Activated CD4-positive, alpha-beta T cell treated with anti-CD3 and anti-CD28 coated beads, Interleukin-2, amount 10 ng/mL, durations not matched to agents 7 days and 5 days (primary cell): ENCODE results near the gene GNL1. TPM values are rescaled to one million over a fixed set of nuclear protein-coding genes. Genes with fewer than 3 reads are reported as not detected.
A peak's percentile ranks its signal among the peaks of the same experiment; 100 is the strongest.
"Not testable (repeated sequence)": the region's sequence is repeated elsewhere in the genome, so short reads cannot be mapped to it uniquely, and the experiment has no call there.

Experiments
- CTCF ChIA-PET: fragments of 350-600 bp; sonication (Branson Sonifier 250); formaldehyde crosslinking; loops from one replicate; lab custom pipeline; 2021; ENCODE audit warnings: antibody characterized with exemption; lab: Charles Lee
- POLR2A ChIA-PET: fragments of 350-600 bp; sonication (Branson Sonifier 250); formaldehyde crosslinking; loops from one replicate; lab custom pipeline; 2021; ENCODE audit warnings: antibody characterized with exemption; lab: Charles Lee
- DNase-seq: peaks from one replicate; pipeline ENCODE4 v3.0.0-alpha.2; 2020
- H3K27ac Mint-ChIP-seq: one replicate; pipeline ENCODE4 v1.8.0; 2021; ENCODE audit warnings: mild to moderate bottlenecking, moderate library complexity, mixed read lengths
- H3K27me3 Mint-ChIP-seq: one replicate; pipeline ENCODE4 v1.8.0; 2021; ENCODE audit warnings: mixed read lengths
- H3K36me3 Mint-ChIP-seq: one replicate; pipeline ENCODE4 v1.8.0; 2021; ENCODE audit warnings: low read depth, mixed read lengths
- H3K4me1 Mint-ChIP-seq: one replicate; pipeline ENCODE4 v1.8.0; 2021; ENCODE audit warnings: mixed read lengths
- H3K4me3 Mint-ChIP-seq: one replicate; pipeline ENCODE4 v1.8.0; 2021; ENCODE audit warnings: mild to moderate bottlenecking, moderate library complexity, mixed read lengths
- H3K9me3 Mint-ChIP-seq: one replicate; pipeline ENCODE4 v1.8.0; 2021; ENCODE audit warnings: mixed read lengths
- total RNA-seq, 2 experiments: library from RNA; stranded (reverse); gene quantifications; one replicate each; pipeline ENCODE4 v1.2.3, GENCODE V29; 2021

Gene GNL1
- total RNA-seq, 2 experiments from 2014 or later, result 51.5 to 59.9 TPM

DNA sequence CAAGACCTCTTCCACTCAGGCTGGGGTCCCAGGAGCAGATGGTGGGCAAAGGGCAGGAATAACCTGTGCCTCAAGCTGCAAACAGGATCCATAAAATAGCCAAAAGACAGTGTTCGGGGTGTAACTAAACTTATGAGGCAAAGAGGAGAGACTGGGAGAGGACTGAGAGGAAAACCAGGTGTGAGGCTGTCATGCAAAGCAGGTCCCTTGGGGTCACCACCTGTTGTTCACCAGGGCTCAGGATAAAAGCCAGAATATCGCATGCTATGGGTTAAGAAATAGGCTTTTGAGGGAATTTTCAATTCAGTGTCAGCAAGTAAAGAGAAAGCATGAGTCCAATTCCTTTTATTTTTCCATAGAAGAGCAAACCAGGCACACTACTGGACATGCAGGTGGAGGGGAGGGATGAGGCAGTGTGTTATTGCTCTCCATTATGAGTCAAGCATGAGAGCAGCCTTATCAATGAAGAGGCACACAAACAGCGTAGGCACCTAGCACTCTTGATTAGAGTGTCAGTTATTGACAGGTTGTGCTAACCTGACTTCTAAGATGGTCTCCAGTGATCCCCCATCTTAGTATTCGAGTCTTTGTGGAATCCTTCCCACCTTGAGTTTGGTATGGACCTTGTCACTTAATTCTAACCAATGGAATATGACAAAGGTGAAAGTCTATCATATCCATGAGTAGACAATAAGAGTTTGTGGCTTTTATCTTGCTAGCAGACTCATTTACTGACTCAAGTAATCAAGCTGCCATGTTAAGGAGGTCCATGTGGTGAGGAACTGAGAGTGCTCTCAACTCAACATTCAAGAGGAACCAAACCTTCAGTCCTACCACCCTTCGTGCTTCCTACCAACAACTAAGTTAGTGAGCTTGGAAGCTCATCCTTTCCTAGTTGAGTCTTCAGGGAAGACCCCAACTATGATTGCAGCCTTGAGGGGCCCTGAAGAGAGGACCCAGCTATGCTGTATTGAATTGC is 48.2 kb downstream of the GNL1 start:
- peak overlapping the region; percentile 71 for H3K4me3 Mint-ChIP-seq
- peaks cover 51% of the 10 kb centered on the region for H3K4me1 Mint-ChIP-seq
- DNase-seq, result no peak
- CTCF ChIA-PET, result interaction anchor here (0.6 to 1.8 kb wide), 6 partner anchors 7 to 304 kb away, joined by 4 to 10 read pairs (median 5); no protein-coding TSS in a partner anchor
- H3K9me3 Mint-ChIP-seq, result peaks cover 4% of the 10 kb centered on the region
- peak overlapping the region; percentile 90 for H3K27ac Mint-ChIP-seq
- POLR2A ChIA-PET, result interaction anchor here (0.6 kb wide), 1 partner anchor 105 kb away, joined by 3 read pairs; no protein-coding TSS in a partner anchor
- peaks cover 5% of the 10 kb centered on the region for H3K36me3 Mint-ChIP-seq
- H3K27me3 Mint-ChIP-seq, result no peaks in the 10 kb centered on the region

DNA sequence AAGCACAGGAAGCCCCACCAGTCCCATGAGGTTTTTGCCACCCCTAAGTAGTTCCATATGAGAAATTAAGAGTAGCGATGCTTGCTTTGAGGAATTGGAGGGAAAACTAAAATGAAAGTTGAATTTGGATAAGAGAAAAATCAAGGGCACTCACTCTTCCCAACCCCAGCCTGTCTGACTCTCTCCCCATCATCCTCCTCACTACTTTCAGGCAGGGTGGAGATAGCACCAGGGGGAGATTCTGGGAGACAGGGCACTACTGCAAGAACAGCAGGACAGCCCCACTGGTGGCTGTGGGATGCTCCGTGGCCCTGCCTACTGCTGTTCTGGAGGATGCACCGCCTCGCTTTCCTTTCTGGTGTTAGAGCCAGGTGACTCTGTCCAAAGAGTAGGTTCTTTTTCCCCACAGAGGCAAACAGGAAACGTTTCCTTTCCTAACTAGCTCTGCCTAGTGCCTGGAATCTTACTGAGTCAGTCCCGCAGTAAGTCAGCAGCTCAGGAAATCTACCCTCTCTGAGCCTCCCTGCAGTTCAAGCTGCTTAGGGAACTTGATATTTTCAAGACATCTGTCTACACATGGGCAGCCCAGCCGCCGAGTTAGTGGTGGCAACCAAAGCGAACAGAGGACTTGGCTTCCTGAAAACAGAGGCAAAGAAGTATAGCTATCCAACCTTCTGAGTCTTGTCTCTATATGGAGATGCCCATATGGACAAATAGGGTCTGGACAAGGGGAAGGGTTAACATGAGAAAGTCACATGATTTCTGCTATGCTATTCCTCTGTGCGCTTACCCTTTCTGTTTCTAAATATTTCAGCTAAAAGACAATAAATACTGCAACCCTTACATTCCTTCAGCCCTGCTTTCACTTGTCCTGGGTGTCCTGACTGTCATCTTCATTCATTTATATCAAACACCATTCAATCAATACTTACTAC is 55.6 kb downstream of the GNL1 start:
- no peak for DNase-seq
- Mint-ChIP-seq H3K36me3 (no peaks in the 10 kb centered on the region), H3K4me1 (peaks cover 35% of the 10 kb centered on the region), H3K27ac (peak overlapping the region; percentile 77), H3K27me3 (no peaks in the 10 kb centered on the region), H3K4me3 (peak overlapping the region; percentile 64), H3K9me3 (peaks cover 2% of the 10 kb centered on the region)
- ChIA-PET CTCF (interaction anchor here (0.7 to 1.7 kb wide), 8 partner anchors 8 to 53 kb away, joined by 3 to 6 read pairs (median 4); no protein-coding TSS in a partner anchor), POLR2A (interaction anchor here (1.3 kb wide), 1 partner anchor 9 kb away, joined by 3 read pairs; no protein-coding TSS in a partner anchor)

DNA sequence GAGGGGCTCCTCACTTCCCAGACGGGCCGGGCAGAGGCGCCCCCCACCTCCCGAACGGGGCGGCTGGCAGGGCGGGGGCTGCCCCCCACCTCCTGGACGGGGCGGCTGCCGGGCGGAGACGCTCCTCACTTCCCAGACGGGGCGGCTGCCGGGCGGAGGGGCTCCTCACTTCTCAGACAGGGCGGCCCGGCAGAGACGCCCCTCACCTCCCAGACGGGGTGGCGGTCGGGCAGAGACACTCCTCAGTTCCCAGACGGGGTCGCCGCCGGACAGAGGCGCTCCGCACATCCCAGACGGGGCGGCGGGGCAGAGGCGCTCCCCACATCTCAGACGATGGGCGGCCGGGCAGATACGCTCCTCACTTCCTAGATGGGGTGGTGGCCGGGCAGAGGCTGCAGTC is 57.6 kb downstream of the GNL1 start:
- H3K9me3 Mint-ChIP-seq, H3K27me3 Mint-ChIP-seq, CTCF ChIA-PET, DNase-seq, H3K27ac Mint-ChIP-seq, H3K4me3 Mint-ChIP-seq, POLR2A ChIA-PET: not testable (repeated sequence)
- peaks cover 54% of the 10 kb centered on the region for H3K4me1 Mint-ChIP-seq
- peaks cover 11% of the 10 kb centered on the region for H3K36me3 Mint-ChIP-seq

DNA sequence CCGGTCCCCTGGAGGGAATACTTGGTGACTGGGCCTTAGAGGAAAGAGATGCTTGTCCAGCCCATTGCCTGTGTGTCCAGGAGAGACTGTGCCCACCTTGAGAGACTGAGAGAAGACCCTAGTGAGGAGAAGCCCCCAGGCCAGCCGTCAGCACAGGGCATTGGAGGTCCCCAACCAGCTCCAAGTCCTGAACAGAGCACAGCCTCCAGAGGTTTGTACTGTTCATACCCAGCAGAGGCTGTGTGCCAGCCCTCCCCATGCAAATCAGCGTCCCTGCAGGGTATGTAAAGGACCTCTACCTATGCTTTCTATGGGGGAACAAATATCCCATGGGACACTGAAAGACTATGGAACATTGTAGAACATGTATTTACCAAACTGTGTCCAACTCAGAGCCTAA is 58.6 kb downstream of the GNL1 start:
- peaks cover 2% of the 10 kb centered on the region for H3K9me3 Mint-ChIP-seq
- no peak overlapping the region for H3K27ac Mint-ChIP-seq
- CTCF ChIA-PET, result interaction anchor here (1.0 to 2.8 kb wide), 3 partner anchors 13 to 146 kb away, joined by 4 to 14 read pairs (median 12); no protein-coding TSS in a partner anchor
- POLR2A ChIA-PET, result no interaction called here
- H3K4me3 Mint-ChIP-seq, result no peak overlapping the region
- peaks cover 60% of the 10 kb centered on the region for H3K4me1 Mint-ChIP-seq
- H3K36me3 Mint-ChIP-seq, result peaks cover 20% of the 10 kb centered on the region
- H3K27me3 Mint-ChIP-seq, result no peaks in the 10 kb centered on the region
- no peak for DNase-seq

DNA sequence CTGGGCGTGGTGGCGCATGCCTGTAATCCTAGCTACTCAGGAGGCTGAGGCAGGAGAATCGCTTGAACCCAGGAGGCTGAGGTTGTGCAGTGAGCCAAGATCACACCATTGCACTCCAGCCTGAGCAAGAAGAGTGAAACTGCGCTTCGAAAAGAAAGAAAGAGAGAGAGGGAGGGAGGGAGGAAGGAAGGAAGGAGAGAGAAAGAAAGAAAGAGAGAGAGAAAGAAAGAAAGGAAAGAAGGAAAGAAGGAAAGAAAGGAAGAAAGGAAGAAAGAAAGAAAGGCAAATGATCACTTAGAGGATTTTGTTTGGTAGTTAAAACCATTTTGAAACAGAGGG is 59.1 kb downstream of the GNL1 start:
- POLR2A ChIA-PET, H3K27ac Mint-ChIP-seq, DNase-seq, H3K27me3 Mint-ChIP-seq, H3K9me3 Mint-ChIP-seq, H3K4me3 Mint-ChIP-seq: not testable (repeated sequence)
- CTCF ChIA-PET, result interaction anchor here (1.0 to 2.8 kb wide), 4 partner anchors 13 to 147 kb away, joined by 4 to 14 read pairs (median 9); no protein-coding TSS in a partner anchor
- Mint-ChIP-seq H3K36me3 (peaks cover 24% of the 10 kb centered on the region), H3K4me1 (peaks cover 65% of the 10 kb centered on the region)

DNA sequence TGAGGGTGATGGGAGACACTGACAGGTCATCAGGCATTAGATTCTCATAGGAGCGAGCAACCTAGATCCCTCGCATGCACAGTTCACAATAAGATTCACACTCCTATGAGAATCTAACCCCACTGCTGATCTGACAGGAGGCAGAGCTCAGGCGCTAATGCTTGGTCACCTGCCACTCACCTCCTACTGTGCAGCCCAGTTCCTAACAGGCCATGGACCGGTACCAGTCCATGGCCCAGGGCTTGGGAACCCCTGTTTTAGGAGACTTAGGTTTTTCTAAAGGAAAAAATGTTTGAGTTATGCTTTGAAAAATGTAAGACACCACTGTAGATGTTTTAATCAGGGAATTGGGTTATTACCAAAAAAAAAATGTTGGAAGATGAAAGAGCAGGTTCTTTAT is 60.3 kb downstream of the GNL1 start:
- no peak for DNase-seq
- peaks cover 73% of the 10 kb centered on the region for H3K4me1 Mint-ChIP-seq
- H3K9me3 Mint-ChIP-seq, result peaks cover 2% of the 10 kb centered on the region
- ChIA-PET POLR2A (interaction anchor here (0.7 kb wide), 1 partner anchor 221 kb away, joined by 4 read pairs; the partner anchor contains the start of gene MDC1), CTCF (interaction anchor here (0.8 to 3.9 kb wide), 6 partner anchors 15 to 102 kb away, joined by 3 to 14 read pairs (median 8); no protein-coding TSS in a partner anchor)
- H3K27ac Mint-ChIP-seq, result no peak overlapping the region
- no peak overlapping the region for H3K4me3 Mint-ChIP-seq
- peaks cover 37% of the 10 kb centered on the region for H3K36me3 Mint-ChIP-seq
- H3K27me3 Mint-ChIP-seq, result no peaks in the 10 kb centered on the region

DNA sequence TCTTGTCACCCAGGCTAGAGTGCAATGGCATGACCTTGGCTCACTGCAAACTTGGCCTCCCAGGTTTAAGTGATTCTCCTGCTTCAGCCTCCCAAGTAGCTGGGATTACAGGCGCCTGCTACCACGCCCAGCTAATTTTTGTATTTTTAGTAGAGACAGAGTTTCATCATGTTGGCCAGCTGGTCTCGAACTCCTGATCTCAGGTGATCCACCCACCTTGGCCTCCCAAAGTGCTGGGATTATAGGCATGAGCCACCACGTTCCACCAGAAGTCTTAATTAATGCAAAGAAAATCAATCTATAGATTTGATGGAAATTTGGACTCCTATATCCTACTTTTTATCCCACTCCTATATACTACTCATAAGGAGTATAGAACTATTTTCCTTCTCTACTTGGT is 61.2 kb downstream of the GNL1 start:
- H3K27ac Mint-ChIP-seq, result peak overlapping the region; percentile 34
- ChIA-PET POLR2A (interaction anchor here (2.0 kb wide), 1 partner anchor 35 kb away, joined by 9 read pairs; no protein-coding TSS in a partner anchor), CTCF (interaction anchor here (1.5 to 3.9 kb wide), 3 partner anchors 34 to 49 kb away, joined by 5 to 12 read pairs (median 11); no protein-coding TSS in a partner anchor)
- H3K9me3 Mint-ChIP-seq, H3K27me3 Mint-ChIP-seq, H3K4me3 Mint-ChIP-seq, DNase-seq: not testable (repeated sequence)
- peaks cover 68% of the 10 kb centered on the region for H3K4me1 Mint-ChIP-seq
- H3K36me3 Mint-ChIP-seq, result peaks cover 46% of the 10 kb centered on the region

DNA sequence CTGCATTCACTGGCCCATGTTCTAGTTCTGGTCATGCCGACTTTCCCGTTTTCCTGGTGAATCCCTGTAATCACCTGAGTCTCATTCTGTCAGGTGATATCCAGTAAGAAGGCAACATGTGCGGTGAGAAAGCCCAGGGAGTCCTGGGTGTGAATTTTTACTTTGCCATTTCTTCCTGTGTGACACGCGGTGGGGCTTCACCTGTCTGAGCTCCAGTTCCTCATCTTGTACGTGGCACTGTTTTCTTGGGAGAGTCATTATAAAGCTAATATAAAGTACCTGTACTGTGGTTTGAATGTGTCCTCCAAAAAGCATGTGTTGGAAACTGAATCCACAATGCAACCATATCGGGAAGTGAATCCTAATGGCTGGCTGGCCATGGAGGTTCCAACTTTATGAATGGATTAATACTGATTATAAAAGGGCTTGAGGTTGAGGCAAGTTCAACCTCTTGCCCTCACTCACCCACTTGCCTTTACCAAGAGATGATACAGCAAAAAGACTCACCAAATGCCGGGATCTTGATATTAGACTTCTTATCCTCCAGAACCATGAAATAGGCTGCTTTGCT is 61.9 kb downstream of the GNL1 start:
- H3K4me3 Mint-ChIP-seq, result peak overlapping the region; percentile 31
- peaks cover 51% of the 10 kb centered on the region for H3K36me3 Mint-ChIP-seq
- H3K9me3 Mint-ChIP-seq, result peaks cover 2% of the 10 kb centered on the region
- DNase-seq, result no peak
- POLR2A ChIA-PET, result interaction anchor here (0.8 to 2.0 kb wide), 7 partner anchors 15 to 47 kb away, joined by 3 to 11 read pairs (median 4); no protein-coding TSS in a partner anchor
- no peaks in the 10 kb centered on the region for H3K27me3 Mint-ChIP-seq
- CTCF ChIA-PET, result interaction anchor here (0.6 to 3.9 kb wide), 8 partner anchors 8 to 236 kb away, joined by 4 to 12 read pairs (median 6); no protein-coding TSS in a partner anchor
- peaks cover 64% of the 10 kb centered on the region for H3K4me1 Mint-ChIP-seq
- peak overlapping the region; percentile 34 for H3K27ac Mint-ChIP-seq

DNA sequence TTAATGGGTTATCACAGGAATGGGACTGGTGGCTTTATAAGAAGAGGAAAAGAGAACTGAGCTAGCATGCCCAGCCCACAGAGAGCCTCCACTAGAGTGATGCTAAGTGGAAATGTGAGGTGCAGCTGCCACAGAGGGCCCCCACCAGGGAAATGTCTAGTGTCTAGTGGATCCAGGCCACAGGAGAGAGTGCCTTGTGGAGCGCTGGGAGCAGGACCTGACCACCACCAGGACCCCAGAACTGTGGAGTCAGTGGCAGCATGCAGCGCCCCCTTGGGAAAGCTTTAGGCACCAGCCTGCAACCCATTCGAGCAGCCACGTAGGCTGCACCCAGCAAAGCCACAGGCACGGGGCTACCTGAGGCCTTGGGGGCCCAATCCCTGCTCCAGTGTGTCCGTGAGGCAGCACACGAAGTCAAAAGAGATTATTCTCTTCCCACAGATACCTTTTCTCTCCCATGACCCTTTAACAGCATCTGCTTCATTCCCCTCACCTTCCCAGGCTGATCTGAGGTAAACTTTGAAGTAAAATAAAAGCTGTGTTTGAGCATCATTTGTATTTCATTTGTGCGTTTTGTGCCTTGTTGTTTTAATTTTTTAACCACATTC is 62.5 kb downstream of the GNL1 start:
- Mint-ChIP-seq H3K4me3 (peak overlapping the region; percentile 31), H3K36me3 (peaks cover 56% of the 10 kb centered on the region), H3K27ac (peak overlapping the region; percentile 33), H3K9me3 (peaks cover 3% of the 10 kb centered on the region), H3K27me3 (no peaks in the 10 kb centered on the region), H3K4me1 (peaks cover 68% of the 10 kb centered on the region)
- peak; percentile 34 for DNase-seq
- POLR2A ChIA-PET, result interaction anchor here (0.7 to 2.0 kb wide), 8 partner anchors 15 to 191 kb away, joined by 3 to 11 read pairs (median 4); no protein-coding TSS in a partner anchor
- CTCF ChIA-PET, result interaction anchor here (0.5 to 3.9 kb wide), 13 partner anchors 9 to 431 kb away, joined by 3 to 13 read pairs (median 6); no protein-coding TSS in a partner anchor

DNA sequence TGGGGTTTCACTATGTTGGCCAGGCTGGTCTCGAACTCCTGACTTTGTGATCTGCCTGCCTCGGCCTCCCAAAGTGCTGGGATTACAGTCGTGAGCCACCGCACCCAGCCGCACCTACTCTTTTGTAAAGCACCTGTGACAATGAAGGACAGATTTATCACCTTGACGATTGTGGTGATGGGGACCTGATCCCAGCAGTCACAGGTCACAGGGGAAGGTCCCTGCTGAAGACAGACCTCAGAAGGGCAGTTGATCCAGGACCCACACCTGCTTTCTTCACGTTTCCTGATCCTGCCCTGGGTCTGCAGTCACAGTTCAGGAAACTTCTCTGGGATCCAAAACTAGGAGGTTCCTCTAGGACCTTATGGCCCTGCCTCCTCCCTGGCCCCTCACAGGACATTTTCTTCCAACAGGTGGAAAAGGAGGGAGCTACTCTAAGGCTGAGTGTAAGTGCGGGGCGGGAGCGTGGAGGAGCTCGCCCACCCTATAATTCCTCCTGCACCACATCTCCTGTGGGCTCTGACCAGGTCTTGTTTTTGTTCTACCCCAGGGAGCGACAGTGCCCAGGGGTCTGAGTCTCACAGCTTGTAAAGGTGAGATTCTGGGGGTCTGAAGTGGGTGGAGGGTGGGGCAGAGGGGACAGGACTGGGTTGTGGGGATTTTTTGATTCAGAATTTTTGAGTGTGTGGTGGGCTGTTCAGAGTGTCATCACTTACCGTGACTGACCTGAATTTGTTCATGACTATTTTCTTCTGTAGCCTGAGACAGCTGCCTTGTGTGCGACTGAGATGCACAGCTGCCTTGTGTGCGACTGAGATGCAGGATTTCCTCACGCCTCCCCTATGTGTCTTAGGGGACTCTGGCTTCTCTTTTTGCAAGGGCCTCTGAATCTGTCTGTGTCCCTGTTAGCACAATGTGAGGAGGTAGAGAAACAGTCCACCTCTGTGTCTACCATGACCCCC is 64.0 kb downstream of the GNL1 start:
- POLR2A ChIA-PET, result interaction anchor here (0.5 to 1.3 kb wide), 2 partner anchors 37 to 79 kb away, joined by 3 to 4 read pairs; partner anchors contain the start of gene ABCF1
- Mint-ChIP-seq H3K4me3 (peak overlapping the region; percentile 100), H3K27me3 (no peaks in the 10 kb centered on the region), H3K9me3 (peaks cover 3% of the 10 kb centered on the region), H3K36me3 (peaks cover 60% of the 10 kb centered on the region), H3K4me1 (peaks cover 75% of the 10 kb centered on the region), H3K27ac (peak overlapping the region; percentile 96)
- no peak for DNase-seq
- CTCF ChIA-PET, result interaction anchor here (0.6 to 3.9 kb wide), 16 partner anchors 10 to 238 kb away, joined by 3 to 13 read pairs (median 4); no protein-coding TSS in a partner anchor
